Subcutaneous abdominal adipose tissue (tissue), 5 donors: ENCODE measurements around the gene PMF1.

Source experiments
- H3K27ac ChIP-seq: one replicate; pipeline ENCODE4 v1.7.0; 2013; ENCODE audit warnings: low read depth, mild to moderate bottlenecking, inconsistent platforms, low read length, moderate library complexity
- H3K27me3 ChIP-seq, 5 donors: one replicate each; pipeline ENCODE4 v1.7.0; 2013; ENCODE audit warnings: low read length in 5 of 5, inconsistent platforms in 1 of 5; ENCODE audit not compliant: control insufficient read depth in 5 of 5, insufficient read depth in 4 of 5
- H3K36me3 ChIP-seq, 5 donors: one replicate each; pipeline ENCODE4 v1.7.0; 2013; ENCODE audit warnings: low read length in 5 of 5; ENCODE audit not compliant: control insufficient read depth in 5 of 5, insufficient read depth in 5 of 5
- H3K4me1 ChIP-seq, 5 donors: one replicate each; pipeline ENCODE4 v1.7.0; 2013; ENCODE audit warnings: low read length in 5 of 5, mild to moderate bottlenecking in 3 of 5, moderate library complexity in 1 of 5; ENCODE audit not compliant: control insufficient read depth in 5 of 5, insufficient read depth in 5 of 5
- H3K4me3 ChIP-seq, 5 donors: one replicate each; pipeline ENCODE4 v1.7.0; 2013; ENCODE audit warnings: low read length in 5 of 5, low read depth in 1 of 5
- H3K9ac ChIP-seq, 5 donors: one replicate each; pipeline ENCODE4 v1.7.0; 2013; ENCODE audit warnings: low read length in 5 of 5, mild to moderate bottlenecking in 4 of 5, moderate library complexity in 3 of 5
- H3K9me3 ChIP-seq, 5 donors: one replicate each; pipeline ENCODE4 v1.7.0; 2013; ENCODE audit warnings: low read length in 5 of 5; ENCODE audit not compliant: control insufficient read depth in 5 of 5
- donor health status: healthy.
- donor health status: healthy.
- donor health status: healthy.
- donor health status: healthy.
- donor health status: healthy.

The PMF1 gene

DNA sequence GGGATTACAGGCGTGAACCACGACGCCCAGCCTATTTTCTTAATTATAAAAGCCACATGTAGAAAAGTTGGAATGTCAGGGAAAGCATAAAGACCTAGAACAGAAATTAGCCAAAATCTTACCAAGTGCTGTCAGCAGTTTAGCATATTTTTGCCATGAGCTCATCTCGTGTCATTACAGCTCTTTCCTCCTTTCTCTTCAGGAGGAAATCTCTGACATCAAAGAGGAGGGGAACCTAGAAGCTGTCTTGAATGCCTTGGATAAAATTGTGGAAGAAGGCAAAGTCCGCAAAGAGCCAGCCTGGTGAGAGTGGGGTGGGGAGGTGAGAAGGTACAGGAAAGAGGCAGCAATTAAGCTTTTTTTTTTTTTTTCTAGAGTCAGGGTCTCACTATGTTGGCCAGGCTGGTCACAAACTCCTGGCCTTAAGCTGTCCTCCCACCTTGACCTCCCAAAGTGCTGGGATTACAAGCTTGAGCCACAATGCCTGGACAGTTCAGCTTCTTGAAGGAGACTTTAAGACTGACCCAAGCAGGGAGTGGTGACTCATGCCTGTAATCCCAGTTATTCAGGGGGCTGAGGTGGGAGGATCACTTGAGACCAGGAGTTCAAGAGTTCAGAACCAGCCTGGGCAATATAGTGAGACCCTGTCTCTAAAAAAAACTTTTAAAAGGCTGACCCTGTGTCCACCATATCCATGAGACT is 20.8 kb downstream of the PMF1 start:
- H3K9ac ChIP-seq, result no peak overlapping the region
- no peak overlapping the region for H3K4me3 ChIP-seq
- H3K4me1 ChIP-seq, result no peaks in the 10 kb centered on the region
- H3K27me3 ChIP-seq, result no peaks in the 10 kb centered on the region
- no peaks in the 10 kb centered on the region for H3K9me3 ChIP-seq
- peaks cover 10 to 57% (median 43%) of the 10 kb centered on the region in 5 donors for H3K36me3 ChIP-seq
- H3K27ac ChIP-seq, result no peak overlapping the region

GRCh38 chr1:156236164-156236563 is 23.4 kb downstream of the PMF1 start:
- no peak overlapping the region for H3K4me3 ChIP-seq
- H3K9me3 ChIP-seq, result no peaks in the 10 kb centered on the region
- no peaks in the 10 kb centered on the region for H3K27me3 ChIP-seq
- H3K27ac ChIP-seq, result no peak overlapping the region
- H3K9ac ChIP-seq, result no peak overlapping the region
- H3K4me1 ChIP-seq, result no peaks in the 10 kb centered on the region
- peaks cover 10 to 72% (median 58%) of the 10 kb centered on the region in 5 donors for H3K36me3 ChIP-seq

- H3K36me3 ChIP-seq, result peaks cover 10 to 84% (median 56%) of the 10 kb centered on the region in 5 donors
- H3K9ac ChIP-seq, result no peak overlapping the region
- no peak overlapping the region for H3K4me3 ChIP-seq
Measured at GRCh38 chr1:156238248-156238647, 25.4 kb downstream of the PMF1 start.

DNA sequence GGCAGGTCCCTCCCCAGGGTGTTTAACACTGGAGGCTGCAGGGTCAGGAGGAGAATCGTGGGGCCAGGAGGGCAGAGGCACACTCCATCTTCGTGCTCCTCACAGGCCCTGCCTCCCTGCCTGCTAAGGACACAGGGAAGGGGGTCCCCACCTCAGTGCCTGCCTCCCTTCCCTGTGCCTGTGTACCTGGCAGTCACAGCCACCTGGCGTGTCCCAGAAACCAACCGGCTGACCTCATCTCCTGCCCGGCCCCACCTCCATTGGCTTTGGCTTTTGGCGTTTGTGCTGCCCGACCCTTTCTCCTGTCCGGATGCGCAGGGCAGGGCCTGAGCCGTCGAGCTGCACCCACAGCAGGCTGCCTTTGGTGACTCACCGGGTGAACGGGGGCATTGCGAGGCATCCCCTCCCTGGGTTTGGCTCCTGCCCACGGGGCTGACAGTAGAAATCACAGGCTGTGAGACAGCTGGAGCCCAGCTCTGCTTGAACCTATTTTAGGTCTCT is 28.6 kb downstream of the PMF1 start:
- peaks cover 0 to 14% (median 11%) of the 10 kb centered on the region in 5 donors for H3K4me1 ChIP-seq
- no peaks in the 10 kb centered on the region for H3K9me3 ChIP-seq
- peaks cover 10 to 66% (median 40%) of the 10 kb centered on the region in 5 donors for H3K36me3 ChIP-seq
- H3K27me3 ChIP-seq, result peaks cover 8 to 19% (median 17%) of the 10 kb centered on the region in 5 donors
- no peak overlapping the region for H3K4me3 ChIP-seq
- no peak overlapping the region for H3K27ac ChIP-seq
- H3K9ac ChIP-seq, result no peak overlapping the region

More at GRCh38 chr1:156238248-156238647, 25.4 kb downstream of the PMF1 start:
- H3K4me1 ChIP-seq, result no peaks in the 10 kb centered on the region
- no peaks in the 10 kb centered on the region for H3K9me3 ChIP-seq
- no peaks in the 10 kb centered on the region for H3K27me3 ChIP-seq
- no peak overlapping the region for H3K27ac ChIP-seq

DNA sequence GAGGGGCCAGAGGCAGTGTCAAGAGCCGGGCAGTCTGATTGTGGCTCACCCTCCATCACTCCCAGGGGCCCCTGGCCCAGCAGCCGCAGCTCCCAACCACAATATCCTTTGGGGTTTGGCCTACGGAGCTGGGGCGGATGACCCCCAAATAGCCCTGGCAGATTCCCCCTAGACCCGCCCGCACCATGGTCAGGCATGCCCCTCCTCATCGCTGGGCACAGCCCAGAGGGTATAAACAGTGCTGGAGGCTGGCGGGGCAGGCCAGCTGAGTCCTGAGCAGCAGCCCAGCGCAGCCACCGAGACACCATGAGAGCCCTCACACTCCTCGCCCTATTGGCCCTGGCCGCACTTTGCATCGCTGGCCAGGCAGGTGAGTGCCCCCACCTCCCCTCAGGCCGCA is 29.1 kb downstream of the PMF1 start, which contains the start of gene BGLAP:
TSS of gene BGLAP (plus strand) at position 259 of the 400 bp plus-strand sequence. CDS start at position 307, 48 bp downstream.
- Histone ChIP-seq H3K4me1 (peaks cover 0 to 19% (median 16%) of the 10 kb centered on the region in 5 donors), H3K9ac (no peak within 1 kb of the TSS), H3K27me3 (peaks cover 8 to 23% (median 21%) of the 10 kb centered on the region in 5 donors), H3K4me3 (no peak within 1 kb of the TSS), H3K27ac (no peak within 1 kb of the TSS), H3K9me3 (no peaks in the 10 kb centered on the region), H3K36me3 (peaks cover 6 to 60% (median 34%) of the 10 kb centered on the region in 5 donors)

DNA sequence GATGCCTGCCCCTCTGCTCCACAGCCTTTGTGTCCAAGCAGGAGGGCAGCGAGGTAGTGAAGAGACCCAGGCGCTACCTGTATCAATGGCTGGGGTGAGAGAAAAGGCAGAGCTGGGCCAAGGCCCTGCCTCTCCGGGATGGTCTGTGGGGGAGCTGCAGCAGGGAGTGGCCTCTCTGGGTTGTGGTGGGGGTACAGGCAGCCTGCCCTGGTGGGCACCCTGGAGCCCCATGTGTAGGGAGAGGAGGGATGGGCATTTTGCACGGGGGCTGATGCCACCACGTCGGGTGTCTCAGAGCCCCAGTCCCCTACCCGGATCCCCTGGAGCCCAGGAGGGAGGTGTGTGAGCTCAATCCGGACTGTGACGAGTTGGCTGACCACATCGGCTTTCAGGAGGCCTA is 29.9 kb downstream of the PMF1 start:
- H3K9me3 ChIP-seq, result no peaks in the 10 kb centered on the region
- H3K4me1 ChIP-seq, result peaks cover 0 to 27% (median 24%) of the 10 kb centered on the region in 5 donors
- H3K27me3 ChIP-seq, result peaks cover 8 to 24% (median 21%) of the 10 kb centered on the region in 5 donors
- H3K9ac ChIP-seq, result no peak overlapping the region
- peaks cover 6 to 52% (median 31%) of the 10 kb centered on the region in 5 donors for H3K36me3 ChIP-seq
- no peak overlapping the region for H3K27ac ChIP-seq
- H3K4me3 ChIP-seq, result no peak overlapping the region

DNA sequence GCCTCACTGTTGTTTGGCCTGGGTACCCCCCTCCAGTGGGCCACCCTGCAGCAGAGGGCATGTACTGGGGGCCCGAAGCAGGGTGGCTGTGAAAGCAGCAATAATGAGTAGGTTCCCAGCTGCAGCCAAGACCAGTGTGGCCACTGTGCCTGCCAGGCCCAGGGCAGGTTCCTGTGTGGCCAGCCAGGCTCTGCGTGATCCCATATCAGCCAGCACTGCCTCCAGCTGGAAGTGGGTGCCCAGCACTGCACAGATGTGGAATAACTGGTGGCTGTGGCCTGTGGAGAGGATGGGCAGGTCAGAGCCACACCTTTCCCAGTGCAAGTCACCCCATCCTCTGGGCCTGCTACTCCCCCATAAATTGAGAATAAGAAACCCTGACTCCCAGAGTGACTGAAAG is 31.3 kb downstream of the PMF1 start:
- peaks cover 2 to 32% (median 29%) of the 10 kb centered on the region in 5 donors for H3K4me1 ChIP-seq
- no peak overlapping the region for H3K4me3 ChIP-seq
- peak overlapping the region in 1 of 5 donors; percentile 11 for H3K9ac ChIP-seq
- H3K9me3 ChIP-seq, result no peaks in the 10 kb centered on the region
- no peak overlapping the region for H3K27ac ChIP-seq
- peaks cover 0 to 42% (median 20%) of the 10 kb centered on the region in 5 donors for H3K36me3 ChIP-seq
- H3K27me3 ChIP-seq, result peaks cover 8 to 24% (median 21%) of the 10 kb centered on the region in 5 donors

- peaks cover 0 to 42% (median 21%) of the 10 kb centered on the region in 5 donors for H3K36me3 ChIP-seq
- no peak overlapping the region for H3K9ac ChIP-seq
- no peak overlapping the region for H3K27ac ChIP-seq
- peaks cover 8 to 24% (median 21%) of the 10 kb centered on the region in 5 donors for H3K27me3 ChIP-seq
- H3K4me1 ChIP-seq, result peaks cover 2 to 32% (median 29%) of the 10 kb centered on the region in 5 donors
- no peaks in the 10 kb centered on the region for H3K9me3 ChIP-seq
- no peak overlapping the region for H3K4me3 ChIP-seq
Measured at GRCh38 chr1:156244712-156245111, 31.9 kb downstream of the PMF1 start.

DNA sequence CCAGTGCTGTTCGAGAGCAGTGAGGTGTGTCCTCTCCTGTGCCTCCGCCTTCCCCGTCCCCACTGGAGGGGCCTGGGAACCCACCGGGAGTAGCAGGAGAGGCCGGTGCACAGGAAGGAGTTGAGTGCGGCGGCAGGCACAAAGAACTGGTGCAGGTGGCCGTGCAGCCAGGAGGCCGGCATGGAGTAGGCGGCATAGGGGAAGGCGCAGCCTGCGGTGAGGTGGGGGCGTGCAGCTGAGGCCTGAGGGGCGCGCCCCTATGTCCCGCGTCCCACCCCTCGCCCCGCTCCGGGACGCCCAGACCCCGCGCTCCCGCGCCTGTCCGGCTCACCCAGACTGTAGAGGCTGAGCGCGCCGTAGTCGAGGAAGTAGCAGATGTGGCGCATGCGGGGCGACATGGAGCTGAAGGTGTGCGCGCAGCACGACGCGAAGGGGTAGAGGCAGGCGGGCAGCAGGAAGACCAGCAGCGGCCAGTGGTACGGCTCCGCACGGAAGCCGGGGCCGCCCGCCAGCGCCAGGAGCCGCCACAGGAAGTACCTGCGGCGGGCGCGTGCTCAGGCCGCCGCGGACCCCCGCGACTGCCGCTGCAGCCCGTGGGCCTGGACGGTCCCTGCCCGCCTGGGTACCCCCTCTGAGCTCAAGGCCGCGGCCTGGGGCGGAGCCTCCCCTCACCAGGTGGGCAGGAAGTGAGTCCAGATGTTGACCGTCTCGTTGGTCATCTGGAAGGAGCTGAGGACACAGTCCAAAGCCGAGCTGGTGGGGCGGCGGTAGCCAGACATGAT is 32.8 kb downstream of the PMF1 start:
- H3K27me3 ChIP-seq, result peaks cover 8 to 24% (median 21%) of the 10 kb centered on the region in 5 donors
- H3K4me3 ChIP-seq, result peak overlapping the region in 2 of 5 donors; percentile 41 to 52
- peaks cover 2 to 32% (median 29%) of the 10 kb centered on the region in 5 donors for H3K4me1 ChIP-seq
- H3K9me3 ChIP-seq, result no peaks in the 10 kb centered on the region
- no peak overlapping the region for H3K27ac ChIP-seq
- H3K36me3 ChIP-seq, result peaks cover 0 to 47% (median 26%) of the 10 kb centered on the region in 5 donors
- peak overlapping the region in 1 of 5 donors; percentile 29 for H3K9ac ChIP-seq
